RWPE2 (cell line): Measurements from ENCODE around the gene CAT.

Experiments used
- ATAC-seq: fragments of 200-7000 bp; cut with Tn5 transposase; 3 replicates; pipeline ENCODE4 v1.9.1; 2021; ENCODE audit warnings: low read depth
- DNase-seq: peaks from one replicate; pipeline ENCODE4 v3.0.0-alpha.2; 2020; ENCODE audit warnings: low spot score
- H3K27ac ChIP-seq: fragments of 450-650 bp; 2 replicates; pipeline ENCODE4 v1.5.1; 2017; ENCODE audit warnings: mild to moderate bottlenecking; ENCODE audit not compliant: poor library complexity, severe bottlenecking
- H3K27me3 ChIP-seq: fragments of 250-450 bp; sonication (Bioruptor Pico); 2 replicates; pipeline ENCODE4 v1.5.1; 2021; ENCODE audit warnings: mild to moderate bottlenecking, moderate library complexity; ENCODE audit not compliant: insufficient read depth, poor library complexity, severe bottlenecking
- H3K36me3 ChIP-seq: fragments of 250-450 bp; sonication (Bioruptor Pico); 2 replicates; pipeline ENCODE4 v1.5.1; 2020; ENCODE audit warnings: low read depth, mild to moderate bottlenecking, moderate library complexity
- H3K4me1 ChIP-seq: fragments of 250-450 bp; sonication (Bioruptor Pico); 2 replicates; pipeline ENCODE4 v1.5.1; 2021; ENCODE audit warnings: mild to moderate bottlenecking, moderate library complexity; ENCODE audit not compliant: insufficient read depth, poor library complexity, severe bottlenecking
- H3K4me3 ChIP-seq: fragments of 250-450 bp; sonication (Bioruptor Pico); 2 replicates; pipeline ENCODE4 v1.5.1; 2021; ENCODE audit warnings: mild to moderate bottlenecking, moderate library complexity; ENCODE audit not compliant: severe bottlenecking
- H3K9me3 ChIP-seq: fragments of 250-450 bp; sonication (Bioruptor Pico); 2 replicates; pipeline ENCODE4 v1.5.1; 2021; ENCODE audit warnings: mild to moderate bottlenecking, moderate library complexity; ENCODE audit not compliant: severe bottlenecking
- TF ChIP-seq, protein P1 (sequence below): fragments of 450-650 bp; IDR thresholded peaks from one replicate; pipeline ENCODE4 v1.5.1; 2017; ENCODE audit warnings: mild to moderate bottlenecking, moderate library complexity; ENCODE audit not compliant: poor library complexity, severe bottlenecking

The CAT gene

DNA sequence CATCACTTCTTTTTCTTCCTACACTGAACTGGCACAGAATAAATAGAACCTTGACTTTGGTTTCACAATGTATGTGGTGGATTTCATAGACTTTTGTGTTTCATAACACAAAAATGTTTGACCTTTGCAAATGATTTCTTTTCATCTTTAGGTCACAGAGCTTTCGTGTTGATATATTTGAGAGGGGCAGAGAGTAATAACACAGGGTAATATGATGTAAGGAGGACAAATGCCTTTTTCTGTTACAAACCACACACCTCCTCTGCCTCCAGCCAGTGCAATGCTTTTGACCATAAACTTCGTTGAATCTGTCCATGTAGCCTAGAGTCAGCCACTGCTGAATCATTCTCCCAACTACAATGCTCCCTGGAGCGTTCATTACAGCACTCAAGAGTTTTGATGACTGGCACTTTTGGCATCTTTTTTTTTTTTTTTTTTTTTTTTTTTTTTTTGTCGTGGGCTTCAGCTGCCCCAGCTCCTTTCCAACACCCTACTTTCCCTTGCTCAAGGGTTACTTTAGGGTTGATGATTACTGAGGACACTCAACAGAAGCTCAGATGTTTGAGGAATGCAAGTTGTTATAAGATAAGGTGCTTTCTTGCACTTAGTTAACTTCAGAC is 11.4 kb upstream of the CAT start:
- Histone ChIP-seq H3K4me1 (peaks cover 36% of the 10 kb centered on the region), H3K4me3 (no peak overlapping the region), H3K36me3 (no peaks in the 10 kb centered on the region), H3K27ac (peak overlapping the region; percentile 67), H3K27me3 (no peaks in the 10 kb centered on the region), H3K9me3 (no peaks in the 10 kb centered on the region)
- DNase-seq: peak; percentile 61
- peak; percentile 96 for ATAC-seq
- TF ChIP-seq, protein P1, sequence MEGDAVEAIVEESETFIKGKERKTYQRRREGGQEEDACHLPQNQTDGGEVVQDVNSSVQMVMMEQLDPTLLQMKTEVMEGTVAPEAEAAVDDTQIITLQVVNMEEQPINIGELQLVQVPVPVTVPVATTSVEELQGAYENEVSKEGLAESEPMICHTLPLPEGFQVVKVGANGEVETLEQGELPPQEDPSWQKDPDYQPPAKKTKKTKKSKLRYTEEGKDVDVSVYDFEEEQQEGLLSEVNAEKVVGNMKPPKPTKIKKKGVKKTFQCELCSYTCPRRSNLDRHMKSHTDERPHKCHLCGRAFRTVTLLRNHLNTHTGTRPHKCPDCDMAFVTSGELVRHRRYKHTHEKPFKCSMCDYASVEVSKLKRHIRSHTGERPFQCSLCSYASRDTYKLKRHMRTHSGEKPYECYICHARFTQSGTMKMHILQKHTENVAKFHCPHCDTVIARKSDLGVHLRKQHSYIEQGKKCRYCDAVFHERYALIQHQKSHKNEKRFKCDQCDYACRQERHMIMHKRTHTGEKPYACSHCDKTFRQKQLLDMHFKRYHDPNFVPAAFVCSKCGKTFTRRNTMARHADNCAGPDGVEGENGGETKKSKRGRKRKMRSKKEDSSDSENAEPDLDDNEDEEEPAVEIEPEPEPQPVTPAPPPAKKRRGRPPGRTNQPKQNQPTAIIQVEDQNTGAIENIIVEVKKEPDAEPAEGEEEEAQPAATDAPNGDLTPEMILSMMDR: no peak

DNA sequence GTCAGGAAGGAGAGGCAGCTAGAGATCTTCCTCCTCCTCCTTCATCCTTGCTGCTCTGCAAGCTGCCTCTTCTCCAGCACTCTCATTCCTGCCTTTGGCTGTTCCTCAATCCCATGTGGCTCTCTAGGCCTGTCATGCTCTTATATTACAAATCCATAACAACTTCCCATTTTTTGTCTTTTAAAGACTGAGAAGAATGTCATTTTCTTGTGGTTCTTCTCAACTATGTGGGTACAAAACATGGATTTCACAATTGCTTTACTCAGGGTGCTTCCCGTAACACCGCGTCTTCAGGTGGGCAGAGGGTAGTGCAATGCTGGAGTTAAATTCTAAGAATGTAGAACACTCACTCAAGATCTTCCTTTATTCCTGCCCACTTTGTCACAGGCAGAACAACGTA is 6.8 kb upstream of the CAT start:
- Histone ChIP-seq H3K27me3 (no peaks in the 10 kb centered on the region), H3K4me1 (peaks cover 10% of the 10 kb centered on the region), H3K9me3 (no peaks in the 10 kb centered on the region), H3K36me3 (no peaks in the 10 kb centered on the region), H3K4me3 (no peak overlapping the region), H3K27ac (no peak overlapping the region)
- ATAC-seq (no peak), DNase-seq (no peak)
- TF ChIP-seq, protein P1: no peak

DNA sequence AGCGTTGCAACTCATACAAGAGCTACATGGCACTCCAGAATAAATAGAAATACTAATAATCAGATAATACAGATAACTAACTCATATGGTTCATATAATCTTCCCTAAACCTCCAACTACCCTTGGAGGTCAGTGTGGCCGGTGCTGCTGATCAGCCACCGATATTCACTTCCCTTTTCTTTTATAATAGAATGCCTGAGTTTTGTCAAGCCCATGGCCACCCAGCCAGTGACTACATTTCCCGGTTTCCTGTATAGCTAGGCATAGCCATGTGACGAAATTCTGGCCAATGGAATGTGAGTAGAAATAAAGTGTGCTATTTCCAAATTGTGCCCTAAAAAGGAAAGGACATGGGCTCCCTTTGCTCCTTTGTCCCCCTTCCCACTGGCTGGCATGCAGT is 5.9 kb upstream of the CAT start:
- TF ChIP-seq, protein P1: no peak
- Histone ChIP-seq H3K4me3 (no peak overlapping the region), H3K9me3 (no peaks in the 10 kb centered on the region), H3K27me3 (no peaks in the 10 kb centered on the region), H3K36me3 (no peaks in the 10 kb centered on the region), H3K27ac (no peak overlapping the region), H3K4me1 (peaks cover 5% of the 10 kb centered on the region)
- no peak for DNase-seq
- ATAC-seq: no peak

GRCh38 chr11:34433899-34434298 is 4.8 kb upstream of the CAT start:
- H3K9me3 ChIP-seq: no peaks in the 10 kb centered on the region
- ATAC-seq (no peak), DNase-seq (no peak)
- H3K4me1 ChIP-seq: peaks cover 6% of the 10 kb centered on the region
- no peaks in the 10 kb centered on the region for H3K27me3 ChIP-seq
- TF ChIP-seq, protein P1: no peak
- H3K27ac ChIP-seq: no peak overlapping the region
- no peak overlapping the region for H3K4me3 ChIP-seq
- no peaks in the 10 kb centered on the region for H3K36me3 ChIP-seq
